Heart left ventricle (tissue), 16 donors: ENCODE data around the gene KLRG1. TPM values are rescaled to one million over a fixed set of nuclear protein-coding genes. Genes with fewer than 3 reads are reported as not detected.

Experiments used
- ATAC-seq, 4 donors: fragments of 200-7000 bp; cut with Tn5 transposase; one replicate each; pipeline ENCODE4 v1.9.1; 2020 to 2022; ENCODE audit warnings: moderate library complexity in 4 of 4, mild to moderate bottlenecking in 3 of 4, moderate number of reproducible peaks in 1 of 4
- DNase-seq, 5 donors: peaks; one replicate each; pipeline ENCODE4 v3.0.0-alpha.2; 2020
- H3K27ac ChIP-seq, 12 donors: fragments of 200-600 bp; sonication (generic) in 4 of 12; one replicate each; pipeline versions ENCODE4 v1.5.0 to v1.8.0; 2016 to 2022; ENCODE audit warnings: mild to moderate bottlenecking in 2 of 12
- H3K27me3 ChIP-seq, 9 donors: fragments of 200-600 bp; sonication (generic) in 2 of 9; one replicate each; pipeline versions ENCODE4 v1.5.1 to v1.8.0; 2016 to 2022; ENCODE audit warnings: mild to moderate bottlenecking in 3 of 9
- H3K36me3 ChIP-seq, 9 donors: fragments of 200-600 bp; sonication (generic) in 2 of 9; one replicate each; pipeline versions ENCODE4 v1.5.0 to v1.8.0; 2018 to 2022; ENCODE audit warnings: mild to moderate bottlenecking in 2 of 9
- H3K4me1 ChIP-seq, 12 donors: fragments of 200-600 bp; sonication (generic) in 4 of 12; one replicate each; pipeline versions ENCODE4 v1.5.0 to v1.8.0; 2016 to 2022; ENCODE audit warnings: mild to moderate bottlenecking in 3 of 12
- H3K4me3 ChIP-seq, 12 donors: fragments of 200-600 bp; sonication (generic) in 4 of 12; one replicate each; pipeline versions ENCODE4 v1.5.0 to v1.8.0; 2017 to 2022; ENCODE audit warnings: mild to moderate bottlenecking in 9 of 12, moderate library complexity in 4 of 12
- H3K9me3 ChIP-seq, 12 donors: fragments of 200-600 bp; sonication (generic) in 4 of 12; one replicate each; pipeline versions ENCODE4 v1.5.0 to v1.8.0; 2016 to 2022; ENCODE audit warnings: mild to moderate bottlenecking in 1 of 12
- POLR2A ChIP-seq, 2 donors: fragments of 450-650 bp; IDR thresholded peaks; one replicate each; pipeline ENCODE4 v1.6.1; 2017; ENCODE audit warnings: antibody characterized with exemption in 2 of 2, mild to moderate bottlenecking in 2 of 2, moderate library complexity in 2 of 2
- WGBS, 4 donors: extraction: QIAGEN DNeasy Blood & Tissue Kit in 2 of 4; methylation state at CpG; one replicate each; pipeline versions ENCODE4 v1.1.5 to v1.1.7; 2013 to 2018; 5-methylcytosine and 5-hydroxymethylcytosine counted together
- intact Hi-C, 10 donors: fragments of 100-400 bp; cut with DNase I; formaldehyde crosslinking; loops; one replicate each; pipeline versions ENCODE4 v1.11.1 to v1.14.2; 2022
- polyA plus RNA-seq, 2 donors: library from polyadenylated mRNA; stranded (reverse); fragments of 200-250 nt; gene quantifications; one replicate each; pipeline ENCODE4 v1.2.3, GENCODE V29; 2013
- total RNA-seq, 9 donors: library from RNA; depleted of rRNA in 2 of 9; stranded (reverse); fragments of >200 nt in 2 of 9; fragmentation: NEBNext Ultra II Directional in 3 of 9; extraction: Animal tissue kit (Norgen Biotek cat#: 25700) in 3 of 9; gene quantifications; one replicate each; pipeline versions ENCODE4 v1.1.0 to v1.2.4, GENCODE V29; 2016 to 2023
- TF ChIP-seq, protein P1 (sequence below), 12 donors: fragments of 200-600 bp; sonication (generic) in 4 of 12; IDR thresholded peaks; one replicate each; pipeline versions ENCODE4 v1.5.0 to v1.8.0; 2018 to 2022; ENCODE audit warnings: antibody characterized with exemption in 12 of 12, mild to moderate bottlenecking in 5 of 12
- donor health status: ischemic (EF 13 %, LVEDD 7.1; RV severe dilation, severe dysfunction).
- donor health status: healthy with polysubstance abuse.
- donor health status: DM: no; HTN: yes; CAD: no.
- donor health status: DM: no; HTN: no; CAD: no.
- donor health status: ischemic (EF 25% LVEDD 6.9; RV normal size, moderate dysfunction).
- donor health status: ischemic (EF 25% LVEDD 5.7; RV mildly dilated, moderate dysfunction).
- donor health status: healthy.
- donor health status: DM: yes; HTN: yes; CAD: no.
- donor health status: ischemic (EF 35%, LVEDD 5.7; RV mildly dilated, moderate dysfunction).
- donor health status: nonischemic (EF 11% LVEDD 7.7; RV severe dilation, severe dysfunction).
- donor health status: DM: yes; HTN: yes; CAD: no.
- donor health status: PGD.
- donor health status: ischemic (EF 29% LVEDD 5.4; RV normal size, mild dysfunction).
- donor health status: nonischemic (EF 23%, LVEDD 6.1; RV moderate dilation, normal function).

KLRG1 gene
- total and polyA plus RNA-seq, 11 donors, result 2.6 to 9.1 (median 4.1) TPM; not detected in 1

DNA sequence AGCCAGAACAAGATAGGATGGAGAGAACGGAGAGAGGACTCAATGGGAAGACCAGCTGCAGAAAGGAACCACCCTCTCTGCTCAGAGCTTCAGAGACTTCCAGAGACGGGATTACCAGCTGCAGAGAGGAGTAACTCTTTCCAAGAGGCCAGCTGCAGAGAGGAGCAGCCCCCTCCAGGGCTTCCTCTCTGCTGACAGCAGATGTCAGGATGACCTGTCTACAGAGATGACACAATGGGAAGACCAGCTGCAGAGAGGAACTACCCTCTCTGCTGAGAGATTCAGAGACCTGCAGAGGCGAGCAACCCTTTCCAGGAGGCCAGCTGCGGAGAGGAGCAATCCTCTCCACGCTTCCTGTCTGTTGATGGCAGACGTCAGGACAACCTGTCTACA is 61.8 kb downstream of the KLRG1 start:
- H3K27me3 ChIP-seq, result no peaks in the 10 kb centered on the region
- peak overlapping the region in 1 of 12 donors; percentile 7 for H3K27ac ChIP-seq
- no peak overlapping the region for H3K4me3 ChIP-seq
- 44 to 72% (median 47%) methylated on average over 5 to 6 of the region's 6 CpGs for WGBS, 4 donors
- intact Hi-C loops, result loop anchor here in 3 of 10 donors (5.0 to 10.0 kb wide), 3 partner anchors 369 to 414 kb away; partner anchors contain the start of gene MFAP5 (in 1 of the 3)
- no peaks in the 10 kb centered on the region for H3K9me3 ChIP-seq
- ATAC-seq (peak; percentile 29 to 87 (median 55)), DNase-seq (peak in 3 of 5 donors; percentile 18 to 46 (median 32))
- no peaks in the 10 kb centered on the region for H3K36me3 ChIP-seq
- TF ChIP-seq, protein P1, sequence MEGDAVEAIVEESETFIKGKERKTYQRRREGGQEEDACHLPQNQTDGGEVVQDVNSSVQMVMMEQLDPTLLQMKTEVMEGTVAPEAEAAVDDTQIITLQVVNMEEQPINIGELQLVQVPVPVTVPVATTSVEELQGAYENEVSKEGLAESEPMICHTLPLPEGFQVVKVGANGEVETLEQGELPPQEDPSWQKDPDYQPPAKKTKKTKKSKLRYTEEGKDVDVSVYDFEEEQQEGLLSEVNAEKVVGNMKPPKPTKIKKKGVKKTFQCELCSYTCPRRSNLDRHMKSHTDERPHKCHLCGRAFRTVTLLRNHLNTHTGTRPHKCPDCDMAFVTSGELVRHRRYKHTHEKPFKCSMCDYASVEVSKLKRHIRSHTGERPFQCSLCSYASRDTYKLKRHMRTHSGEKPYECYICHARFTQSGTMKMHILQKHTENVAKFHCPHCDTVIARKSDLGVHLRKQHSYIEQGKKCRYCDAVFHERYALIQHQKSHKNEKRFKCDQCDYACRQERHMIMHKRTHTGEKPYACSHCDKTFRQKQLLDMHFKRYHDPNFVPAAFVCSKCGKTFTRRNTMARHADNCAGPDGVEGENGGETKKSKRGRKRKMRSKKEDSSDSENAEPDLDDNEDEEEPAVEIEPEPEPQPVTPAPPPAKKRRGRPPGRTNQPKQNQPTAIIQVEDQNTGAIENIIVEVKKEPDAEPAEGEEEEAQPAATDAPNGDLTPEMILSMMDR (IDR thresholded peaks at IDR 0.05), result no peak
- TF ChIP-seq POLR2A (IDR thresholded peaks at IDR 0.05), result no peak
- H3K4me1 ChIP-seq, result peaks cover 0 to 4% (median 0%) of the 10 kb centered on the region in 12 donors

DNA sequence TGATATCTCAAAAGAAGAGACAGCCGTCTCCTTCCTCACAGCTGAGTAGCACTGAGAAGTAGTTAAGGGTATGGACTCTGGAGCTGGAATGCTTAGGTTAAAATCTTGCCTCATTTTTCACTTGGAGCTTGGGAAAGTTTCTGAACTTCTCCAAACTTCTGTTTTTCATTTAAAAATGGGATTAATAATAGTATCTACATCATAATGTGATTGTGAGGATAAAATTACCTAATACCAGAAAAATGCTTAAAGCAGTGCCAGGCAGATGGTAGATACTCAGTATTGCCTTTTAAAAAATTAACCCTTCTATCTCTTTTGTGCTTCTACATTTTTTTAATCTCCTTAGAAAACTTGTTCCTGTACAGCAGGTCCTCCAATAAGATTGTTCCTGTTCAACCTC is 63.3 kb downstream of the KLRG1 start:
- intact Hi-C loops, result loop anchor here in 3 of 10 donors (5.0 to 10.0 kb wide), 3 partner anchors 370 to 412 kb away; partner anchors contain the start of gene MFAP5 (in 1 of the 3)
- Histone ChIP-seq H3K27me3 (no peaks in the 10 kb centered on the region), H3K4me1 (peaks cover 0 to 4% (median 0%) of the 10 kb centered on the region in 12 donors), H3K4me3 (no peak overlapping the region), H3K27ac (no peak overlapping the region), H3K9me3 (no peaks in the 10 kb centered on the region), H3K36me3 (no peaks in the 10 kb centered on the region)
- no peak for ATAC-seq
- 65 to 91% (median 74%) methylated on average over 1 of the region's 1 CpG for WGBS, 4 donors
- DNase-seq, result no peak
- TF ChIP-seq, protein P1 (IDR thresholded peaks at IDR 0.05), result no peak
- no peak for TF ChIP-seq POLR2A (IDR thresholded peaks at IDR 0.05)

Other genes starting within 250 kb of the KLRG1 start
- under 1 TPM in 1 of 9 donors, not detected in 8; 0.25 TPM for gene A2ML1, start 166.9 kb upstream of the KLRG1 start, total RNA-seq
- under 1 TPM; 0.07 to 0.08 TPM for gene A2ML1, start 166.9 kb upstream of the KLRG1 start, polyA plus RNA-seq
- 10 to 100 TPM; 21.8 to 38.2 (median 24.7) TPM for gene PHC1, start 75.0 kb upstream of the KLRG1 start, total RNA-seq
- gene PHC1, start 75.0 kb upstream of the KLRG1 start, polyA plus RNA-seq, result 10 to 100 TPM; 14.1 to 25.4 TPM
- gene M6PR, start 39.9 kb upstream of the KLRG1 start, total RNA-seq, result 100 to 1,000 TPM in 6 of 9 donors, 10 to 100 TPM in 3; 66.7 to 150 (median 102) TPM
- 10 to 100 TPM; 58.7 to 98.6 TPM for gene M6PR, start 39.9 kb upstream of the KLRG1 start, polyA plus RNA-seq
- gene A2M, start 126.4 kb downstream of the KLRG1 start, total RNA-seq, result 1,000 to 10,000 TPM in 1 of 9 donors, 100 to 1,000 TPM in 8; 292 to 1,706 (median 520) TPM
- 100 to 1,000 TPM; 133 to 183 TPM for gene A2M, start 126.4 kb downstream of the KLRG1 start, polyA plus RNA-seq
- 1 to 10 TPM in 1 of 9 donors, under 1 TPM in 7, not detected in 1; 0.08 to 1.1 (median 0.64) TPM for gene PZP, start 218.8 kb downstream of the KLRG1 start, total RNA-seq
- gene PZP, start 218.8 kb downstream of the KLRG1 start, polyA plus RNA-seq, result under 1 TPM; 0.12 to 0.42 TPM